Duodenal mucosa (tissue), 2 donors: Measurements from ENCODE around the gene KCNJ5.
"Not testable (repeated sequence)": the region's sequence is repeated elsewhere in the genome, so short reads cannot be mapped to it uniquely, and the experiment has no call there.

Experiments
- H3K27ac ChIP-seq: one replicate; pipeline ENCODE4 v1.7.0; 2013; ENCODE audit warnings: low read depth, low read length
- H3K27me3 ChIP-seq, 2 donors: one replicate each; pipeline ENCODE4 v1.7.0; 2013; ENCODE audit warnings: low read length in 2 of 2, control low read depth in 1 of 2; ENCODE audit not compliant: insufficient read depth in 2 of 2, control insufficient read depth in 1 of 2
- H3K36me3 ChIP-seq, 2 donors: one replicate each; pipeline ENCODE4 v1.7.0; 2013; ENCODE audit warnings: low read length in 2 of 2, control low read depth in 1 of 2; ENCODE audit not compliant: insufficient read depth in 2 of 2, control insufficient read depth in 1 of 2
- H3K4me1 ChIP-seq, 2 donors: one replicate each; pipeline ENCODE4 v1.7.0; 2013; ENCODE audit warnings: low read length in 2 of 2, control low read depth in 1 of 2; ENCODE audit not compliant: insufficient read depth in 2 of 2, control insufficient read depth in 1 of 2
- H3K4me3 ChIP-seq, 2 donors: one replicate each; pipeline ENCODE4 v1.7.0; 2013; ENCODE audit warnings: low read length in 2 of 2, low read depth in 1 of 2
- H3K9ac ChIP-seq, 2 donors: one replicate each; pipeline ENCODE4 v1.7.0; 2013; ENCODE audit warnings: low read length in 2 of 2, low read depth in 1 of 2
- H3K9me3 ChIP-seq, 2 donors: one replicate each; pipeline ENCODE4 v1.7.0; 2013; ENCODE audit warnings: low read length in 2 of 2, control low read depth in 1 of 2; ENCODE audit not compliant: control insufficient read depth in 1 of 2

The KCNJ5 gene

GRCh38 chr11:128911701-128912100 lies 20.5 kb downstream of the KCNJ5 start:
- Histone ChIP-seq H3K4me3 (no peak overlapping the region), H3K9ac (no peak overlapping the region), H3K36me3 (no peaks in the 10 kb centered on the region), H3K27ac (no peak overlapping the region), H3K9me3 (no peaks in the 10 kb centered on the region), H3K27me3 (peaks cover 3 to 4% of the 10 kb centered on the region in 2 donors), H3K4me1 (peaks cover 10 to 13% of the 10 kb centered on the region in 2 donors)

- H3K4me3 ChIP-seq, result no peak overlapping the region
- H3K27ac ChIP-seq, result no peak overlapping the region
- H3K4me1 ChIP-seq, result peaks cover 3% of the 10 kb centered on the region in 2 donors
- no peaks in the 10 kb centered on the region for H3K9me3 ChIP-seq
- peaks cover 3% of the 10 kb centered on the region in 2 donors for H3K27me3 ChIP-seq
- no peaks in the 10 kb centered on the region for H3K36me3 ChIP-seq
- no peak overlapping the region for H3K9ac ChIP-seq
Measured at GRCh38 chr11:128913806-128914205, 22.6 kb downstream of the KCNJ5 start.

GRCh38 chr11:128914216-128915148 lies 23.3 kb downstream of the KCNJ5 start:
- no peak overlapping the region for H3K9ac ChIP-seq
- no peak overlapping the region for H3K27ac ChIP-seq
- peaks cover 0 to 3% of the 10 kb centered on the region in 2 donors for H3K27me3 ChIP-seq
- no peaks in the 10 kb centered on the region for H3K36me3 ChIP-seq
- no peaks in the 10 kb centered on the region for H3K9me3 ChIP-seq
- H3K4me3 ChIP-seq, result no peak overlapping the region
- no peaks in the 10 kb centered on the region for H3K4me1 ChIP-seq

GRCh38 chr11:128915149-128915521 lies 24.0 kb downstream of the KCNJ5 start:
- Histone ChIP-seq H3K36me3 (no peaks in the 10 kb centered on the region), H3K27me3 (peaks cover 0 to 3% of the 10 kb centered on the region in 2 donors), H3K27ac (no peak overlapping the region), H3K9me3 (no peaks in the 10 kb centered on the region), H3K9ac (no peak overlapping the region), H3K4me1 (no peaks in the 10 kb centered on the region), H3K4me3 (no peak overlapping the region)

- Histone ChIP-seq H3K4me3 (no peak overlapping the region), H3K27me3 (peaks cover 0 to 3% of the 10 kb centered on the region in 2 donors), H3K27ac (no peak overlapping the region), H3K4me1 (no peaks in the 10 kb centered on the region), H3K36me3 (no peaks in the 10 kb centered on the region), H3K9ac (no peak overlapping the region), H3K9me3 (no peaks in the 10 kb centered on the region)
Measured at GRCh38 chr11:128916037-128916572, 24.9 kb downstream of the KCNJ5 start.

GRCh38 chr11:128916681-128917080 lies 25.5 kb downstream of the KCNJ5 start:
- Histone ChIP-seq H3K27me3 (peaks cover 0 to 5% of the 10 kb centered on the region in 2 donors), H3K9ac (no peak overlapping the region), H3K4me3 (no peak overlapping the region), H3K27ac (no peak overlapping the region), H3K36me3 (no peaks in the 10 kb centered on the region), H3K9me3 (no peaks in the 10 kb centered on the region), H3K4me1 (no peaks in the 10 kb centered on the region)

GRCh38 chr11:128917144-128917724 lies 26.1 kb downstream of the KCNJ5 start:
- Histone ChIP-seq H3K27me3 (peaks cover 0 to 7% of the 10 kb centered on the region in 2 donors), H3K4me1 (no peaks in the 10 kb centered on the region)

GRCh38 chr11:128919216-128919615 lies 28.1 kb downstream of the KCNJ5 start:
- Histone ChIP-seq H3K36me3 (no peaks in the 10 kb centered on the region), H3K4me3 (no peak overlapping the region), H3K9ac (no peak overlapping the region), H3K27me3 (peaks cover 0 to 7% of the 10 kb centered on the region in 2 donors), H3K4me1 (no peaks in the 10 kb centered on the region), H3K9me3 (no peaks in the 10 kb centered on the region), H3K27ac (no peak overlapping the region)

More at GRCh38 chr11:128917144-128917724, 26.1 kb downstream of the KCNJ5 start:
- H3K36me3 ChIP-seq, result no peaks in the 10 kb centered on the region
- H3K4me3 ChIP-seq, result no peak overlapping the region
- H3K9me3 ChIP-seq, result no peaks in the 10 kb centered on the region
- H3K9ac ChIP-seq, result no peak overlapping the region
- no peak overlapping the region for H3K27ac ChIP-seq

- not testable (repeated sequence) for H3K9me3 ChIP-seq, H3K4me3 ChIP-seq, H3K9ac ChIP-seq, H3K27me3 ChIP-seq, H3K36me3 ChIP-seq, H3K27ac ChIP-seq, H3K4me1 ChIP-seq
Measured at GRCh38 chr11:128919635-128920034, 28.5 kb downstream of the KCNJ5 start.

GRCh38 chr11:128920666-128921065 lies 29.5 kb downstream of the KCNJ5 start:
- no peaks in the 10 kb centered on the region for H3K4me1 ChIP-seq
- H3K9me3 ChIP-seq, result no peaks in the 10 kb centered on the region
- H3K27ac ChIP-seq, result no peak overlapping the region
- peaks cover 0 to 7% of the 10 kb centered on the region in 2 donors for H3K27me3 ChIP-seq
- no peaks in the 10 kb centered on the region for H3K36me3 ChIP-seq
- H3K9ac ChIP-seq, result no peak overlapping the region
- no peak overlapping the region for H3K4me3 ChIP-seq
